Endothelial cell of umbilical vein (primary cell): ENCODE data around the gene RECQL5. TPM values are rescaled to one million over a fixed set of nuclear protein-coding genes. Genes with fewer than 3 reads are reported as not detected.

Experiments used
- BruUV-seq: library from RNA; stranded (reverse); fragments of 400-500 nt; replicated peaks from 2 replicates; lab custom pipeline; 2021; lab: Mats Ljungman, UMichigan
- CTCF ChIA-PET: fragments of 300-600, 350-600 bp; sonication (Branson Sonifier 250); formaldehyde crosslinking; loops from one replicate; lab custom pipeline; 2021; ENCODE audit warnings: antibody characterized with exemption, inconsistent platforms; lab: Charles Lee
- POLR2A ChIA-PET: fragments of 300-600, 350-600 bp; sonication (Branson Sonifier 250); formaldehyde crosslinking; loops from one replicate; lab custom pipeline; 2021; ENCODE audit warnings: antibody characterized with exemption, inconsistent platforms; lab: Charles Lee
- DNase-seq: peaks from one replicate; pipeline ENCODE4 v3.0.0-alpha.2; 2011; ENCODE audit warnings: low read depth, low spot score
- FAIRE-seq: peaks from 2 replicates; lab custom pipeline; 2011; peaks lifted over from hg19 to GRCh38; lab: Jason Lieb, UNC
- H2AFZ ChIP-seq: 2 replicates; pipeline ENCODE4 v1.6.0; 2012; ENCODE audit warnings: low read depth, low read length, control low read depth, inconsistent platforms
- H3K27ac ChIP-seq: 2 replicates; pipeline ENCODE4 v1.5.1; 2011; ENCODE audit warnings: low read depth, mild to moderate bottlenecking, control low read depth, low read length, moderate library complexity; ENCODE audit not compliant: insufficient read depth
- H3K27me3 ChIP-seq, 2 experiments: 2 replicates each; pipeline versions ENCODE4 v1.6.0 to v1.6.1; 2011; ENCODE audit warnings: low read length in 2 of 2, mixed read lengths in 1 of 2; ENCODE audit not compliant: control insufficient read depth in 2 of 2, insufficient read depth in 2 of 2
- H3K36me3 ChIP-seq, 2 experiments: 2 replicates in 1 of 2; 3 replicates in 1 of 2; pipeline ENCODE4 v1.5.1; 2011; ENCODE audit warnings: low read length in 2 of 2, mild to moderate bottlenecking in 1 of 2, moderate library complexity in 1 of 2; ENCODE audit not compliant: control insufficient read depth in 2 of 2, insufficient read depth in 2 of 2; ENCODE audit errors: extremely low read depth in 1 of 2
- H3K4me1 ChIP-seq: 3 replicates; pipeline ENCODE4 v1.5.1; 2011; ENCODE audit warnings: mild to moderate bottlenecking, low read length; ENCODE audit not compliant: control insufficient read depth, insufficient read depth; ENCODE audit errors: extremely low read depth
- H3K4me2 ChIP-seq: 2 replicates; pipeline ENCODE4 v1.6.1; 2011; ENCODE audit warnings: low read length, control low read depth, mixed read lengths; ENCODE audit not compliant: insufficient read depth
- H3K4me3 ChIP-seq, 3 experiments: fragments of 200-600 bp in 1 of 3; sonication (generic), shearing (Covaris generic) in 1 of 3; replicated peaks in 1 of 3; 2 replicates each; pipeline ENCODE4 v1.5.1; 2011 to 2016; ENCODE audit warnings: control low read depth in 3 of 3, low read length in 3 of 3, mild to moderate bottlenecking in 2 of 3, inconsistent platforms in 1 of 3, low read depth in 1 of 3, moderate library complexity in 1 of 3; ENCODE audit not compliant: insufficient read depth in 1 of 3
- H3K79me2 ChIP-seq: 2 replicates; pipeline ENCODE4 v1.6.0; 2012; ENCODE audit warnings: low read length, inconsistent platforms; ENCODE audit not compliant: control insufficient read depth, insufficient read depth
- H3K9ac ChIP-seq: replicated peaks from 2 replicates; pipeline ENCODE3; 2011; ENCODE audit warnings: low read length, control low read depth; ENCODE audit not compliant: insufficient read depth; ENCODE audit errors: extremely low read depth
- H3K9me1 ChIP-seq: replicated peaks from 3 replicates; pipeline ENCODE4 v1.6.0; 2011; ENCODE audit warnings: mild to moderate bottlenecking, low read length; ENCODE audit not compliant: control insufficient read depth, insufficient read depth; ENCODE audit errors: extremely low read depth
- H3K9me3 ChIP-seq: replicated peaks from 2 replicates; pipeline ENCODE4 v1.5.1; 2012; ENCODE audit warnings: low read length, inconsistent platforms; ENCODE audit not compliant: control insufficient read depth, insufficient read depth
- H4K20me1 ChIP-seq: replicated peaks from 2 replicates; pipeline ENCODE3; 2011; ENCODE audit warnings: mild to moderate bottlenecking, low read length; ENCODE audit not compliant: control insufficient read depth, insufficient read depth; ENCODE audit errors: extremely low read depth
- EZH2 ChIP-seq: IDR thresholded peaks from 2 replicates; pipeline ENCODE4 v1.6.1; 2012; ENCODE audit warnings: borderline replicate concordance, low read depth, mild to moderate bottlenecking, moderate library complexity, low read length, inconsistent platforms; ENCODE audit not compliant: severe bottlenecking
- FOS ChIP-seq: IDR thresholded peaks from 2 replicates; pipeline ENCODE4 v1.6.1; 2011; ENCODE audit warnings: mild to moderate bottlenecking, low read length, moderate library complexity, borderline replicate concordance; ENCODE audit not compliant: insufficient read depth
- GATA2 ChIP-seq: IDR thresholded peaks from 2 replicates; pipeline ENCODE4 v1.7.0; 2011; ENCODE audit warnings: low read depth, mild to moderate bottlenecking, moderate library complexity, mixed read lengths, low read length; ENCODE audit not compliant: insufficient read length, insufficient read depth
- JUN ChIP-seq: IDR thresholded peaks from 2 replicates; pipeline ENCODE4 v1.6.1; 2011; ENCODE audit warnings: borderline replicate concordance, low read depth; ENCODE audit not compliant: insufficient read length, insufficient read depth
- MYC ChIP-seq: IDR thresholded peaks from one replicate; pipeline ENCODE4 v1.6.1; 2011; ENCODE audit warnings: mild to moderate bottlenecking, low read depth, low read length
- POLR2A ChIP-seq: IDR thresholded peaks from 2 replicates; pipeline ENCODE4 v1.6.1; 2012; ENCODE audit warnings: low read depth, mild to moderate bottlenecking, control low read depth, low read length
- POLR2AphosphoS5 ChIP-seq: IDR thresholded peaks from 2 replicates; pipeline ENCODE4 v1.6.1; 2012; ENCODE audit warnings: low read depth, mild to moderate bottlenecking, control low read depth, low read length, moderate library complexity; ENCODE audit not compliant: insufficient read depth
- dilution Hi-C: fragments of 300-500 bp; cut with MboI; formaldehyde crosslinking; loops from one replicate; pipeline ENCODE4 v1.15.0; 2019; ENCODE audit warnings: low sequenced_read_pairs; ENCODE audit not compliant: extremely low pct_ligation_motif_present
- intact Hi-C: fragments of 100-400 bp; cut with micrococcal nuclease; formaldehyde crosslinking; loops from one replicate; pipeline ENCODE4 v1.10.0; 2022
- polyA plus RNA-seq, 4 experiments: library from polyadenylated mRNA; depleted of rRNA in 3 of 4; stranded (reverse) in 3 of 4; unstranded in 1 of 4; fragments of >200 nt; gene quantifications; 2 replicates each; pipeline versions ENCODE4 v1.2.1 to v1.2.3, GENCODE V29; 2011 to 2012; ENCODE audit warnings: missing spikeins in 1 of 4
- total RNA-seq: library from RNA; stranded (reverse); gene quantifications from 2 replicates; pipeline ENCODE4 v1.2.3, GENCODE V29; 2021
- TF ChIP-seq, protein P1 (sequence below): IDR thresholded peaks from 2 replicates; pipeline ENCODE4 v1.6.1; 2011; ENCODE audit not compliant: insufficient read depth, insufficient read length
- TF ChIP-seq, protein P2 (sequence below), 2 donors: IDR thresholded peaks; 1 replicate in 1 of 2; 2 replicates in 1 of 2; pipeline ENCODE4 v1.5.1; 2011; ENCODE audit warnings: low read length in 2 of 2, mild to moderate bottlenecking in 2 of 2, moderate library complexity in 2 of 2, control low read depth in 1 of 2, inconsistent platforms in 1 of 2, low read depth in 1 of 2; ENCODE audit not compliant: insufficient read depth in 1 of 2; ENCODE audit errors: extremely low read depth in 1 of 2

RECQL5 gene
- total and polyA plus RNA-seq, 2 donors (not counting 3 experiments of a cell fraction or from before 2014, with no cell fraction given), result 21.3 to 30.7 TPM

DNA sequence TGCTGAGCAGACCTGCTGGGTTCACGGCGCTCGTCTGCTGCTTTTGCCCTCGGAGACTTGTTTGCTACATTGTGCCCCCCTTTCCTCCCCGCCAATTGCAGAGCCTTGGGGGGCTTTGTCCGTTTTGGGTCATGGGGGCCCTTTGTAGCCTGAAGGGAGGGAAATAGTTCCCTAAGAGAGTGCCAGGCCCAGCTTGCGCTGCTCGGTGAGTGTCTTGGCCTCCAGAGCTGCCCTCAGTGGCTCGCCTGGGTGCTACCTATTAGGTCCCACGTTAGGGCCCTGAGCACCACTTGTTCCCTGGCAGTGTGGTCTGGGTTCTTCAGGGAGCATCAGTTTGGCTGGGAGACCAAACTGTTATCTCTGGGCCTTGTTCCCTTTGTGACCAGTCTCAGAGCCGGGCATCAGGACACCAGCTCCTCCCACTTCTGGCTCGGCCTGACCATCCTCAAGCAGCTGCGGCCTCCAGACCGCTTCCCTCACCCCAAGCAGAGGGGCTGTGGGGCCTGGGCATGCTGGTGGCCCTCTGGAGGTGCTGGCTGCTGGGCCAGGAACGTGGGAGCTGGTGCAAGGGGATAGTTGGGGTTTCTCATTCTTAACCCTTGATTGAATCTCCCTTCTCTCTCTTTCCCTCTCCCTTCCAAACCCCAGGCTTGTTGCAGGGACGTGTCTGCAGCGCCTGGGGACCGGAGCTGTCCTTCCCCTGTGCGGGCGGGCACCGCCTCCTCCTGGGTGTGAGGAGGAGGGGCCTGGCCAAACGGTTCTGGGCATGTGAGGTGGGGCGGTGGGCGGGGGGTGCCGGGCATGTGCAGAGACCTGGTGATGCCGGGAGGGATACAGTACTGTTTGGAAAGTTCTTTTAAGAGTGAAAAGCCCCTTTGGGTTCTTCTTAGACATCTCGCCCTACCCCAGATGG is 38.3 kb upstream of the RECQL5 start:
- no peak for DNase-seq
- no peaks in the 10 kb centered on the region for H3K9me3 ChIP-seq
- no peak overlapping the region for H3K4me3 ChIP-seq
- H3K27ac ChIP-seq, result no peak overlapping the region
- no peak for TF ChIP-seq POLR2A
- TF ChIP-seq, protein P1, sequence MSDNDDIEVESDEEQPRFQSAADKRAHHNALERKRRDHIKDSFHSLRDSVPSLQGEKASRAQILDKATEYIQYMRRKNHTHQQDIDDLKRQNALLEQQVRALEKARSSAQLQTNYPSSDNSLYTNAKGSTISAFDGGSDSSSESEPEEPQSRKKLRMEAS, result no peak
- TF ChIP-seq GATA2, result no peak
- no peak for TF ChIP-seq MYC
- no peak for TF ChIP-seq POLR2AphosphoS5
- no peak for TF ChIP-seq JUN
- no peak for TF ChIP-seq EZH2
- TF ChIP-seq, protein P2, sequence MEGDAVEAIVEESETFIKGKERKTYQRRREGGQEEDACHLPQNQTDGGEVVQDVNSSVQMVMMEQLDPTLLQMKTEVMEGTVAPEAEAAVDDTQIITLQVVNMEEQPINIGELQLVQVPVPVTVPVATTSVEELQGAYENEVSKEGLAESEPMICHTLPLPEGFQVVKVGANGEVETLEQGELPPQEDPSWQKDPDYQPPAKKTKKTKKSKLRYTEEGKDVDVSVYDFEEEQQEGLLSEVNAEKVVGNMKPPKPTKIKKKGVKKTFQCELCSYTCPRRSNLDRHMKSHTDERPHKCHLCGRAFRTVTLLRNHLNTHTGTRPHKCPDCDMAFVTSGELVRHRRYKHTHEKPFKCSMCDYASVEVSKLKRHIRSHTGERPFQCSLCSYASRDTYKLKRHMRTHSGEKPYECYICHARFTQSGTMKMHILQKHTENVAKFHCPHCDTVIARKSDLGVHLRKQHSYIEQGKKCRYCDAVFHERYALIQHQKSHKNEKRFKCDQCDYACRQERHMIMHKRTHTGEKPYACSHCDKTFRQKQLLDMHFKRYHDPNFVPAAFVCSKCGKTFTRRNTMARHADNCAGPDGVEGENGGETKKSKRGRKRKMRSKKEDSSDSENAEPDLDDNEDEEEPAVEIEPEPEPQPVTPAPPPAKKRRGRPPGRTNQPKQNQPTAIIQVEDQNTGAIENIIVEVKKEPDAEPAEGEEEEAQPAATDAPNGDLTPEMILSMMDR (IDR thresholded peaks at IDR 0.05; ENCODE audit: extremely low read depth in 1 of 2, insufficient read depth in 1 of 2, low read depth in 1 of 2, low read length in 2 of 2), result no peak
- TF ChIP-seq FOS, result no peak
- H3K4me1 ChIP-seq, result peaks cover 44% of the 10 kb centered on the region
- dilution Hi-C loops (no loop called here), intact Hi-C loops (no loop called here)
- no peaks in the 10 kb centered on the region for H3K9me1 ChIP-seq
- H3K27me3 ChIP-seq, result no peaks in the 10 kb centered on the region
- peaks cover 4% of the 10 kb centered on the region for H3K79me2 ChIP-seq
- H3K4me2 ChIP-seq, result no peak overlapping the region
- ChIA-PET POLR2A (no interaction called here), CTCF (interaction anchor here (1.1 to 5.4 kb wide), 4 partner anchors 11 to 42 kb away, joined by 4 to 59 read pairs (median 27); no protein-coding TSS in a partner anchor)
- peaks cover 19 to 40% of the 10 kb centered on the region in 2 experiments for H3K36me3 ChIP-seq
- no peaks in the 10 kb centered on the region for H4K20me1 ChIP-seq
- no peak for FAIRE-seq
- BruUV-seq, result no TSS peak
- H3K9ac ChIP-seq, result no peak overlapping the region
- no peak overlapping the region for H2AFZ ChIP-seq
